Ectodermal cell (in vitro differentiated cells): ENCODE results near the gene HSD17B4.

Source experiments
- H3K27ac ChIP-seq: 2 replicates; pipeline ENCODE4 v1.7.0; 2013; ENCODE audit warnings: mild to moderate bottlenecking, low read depth, low read length; ENCODE audit not compliant: insufficient read depth, poor library complexity, severe bottlenecking
- H3K27me3 ChIP-seq: 2 replicates; pipeline ENCODE4 v1.7.0; 2013; ENCODE audit warnings: mild to moderate bottlenecking, low read length; ENCODE audit not compliant: insufficient read depth, control insufficient read depth, poor library complexity, severe bottlenecking
- H3K36me3 ChIP-seq: one replicate; pipeline ENCODE4 v1.7.0; 2013; ENCODE audit warnings: low read length; ENCODE audit not compliant: control insufficient read depth, insufficient read depth
- H3K4me1 ChIP-seq: one replicate; pipeline ENCODE4 v1.7.0; 2013; ENCODE audit warnings: low read length; ENCODE audit not compliant: control insufficient read depth, insufficient read depth
- H3K4me3 ChIP-seq: 2 replicates; pipeline ENCODE4 v1.7.0; 2013; ENCODE audit warnings: low read depth, low read length, control low read depth; ENCODE audit not compliant: insufficient read depth
- H3K9me3 ChIP-seq: 2 replicates; pipeline ENCODE4 v1.7.0; 2013; ENCODE audit warnings: mild to moderate bottlenecking, low read length, moderate library complexity; ENCODE audit not compliant: control insufficient read depth
- WGBS, 2 experiments: methylation state at CpG; one replicate each; pipeline ENCODE4 v1.1.7; 2013; ENCODE audit warnings: missing lambda C conversion rate in 2 of 2; 5-methylcytosine and 5-hydroxymethylcytosine counted together

The HSD17B4 gene

DNA sequence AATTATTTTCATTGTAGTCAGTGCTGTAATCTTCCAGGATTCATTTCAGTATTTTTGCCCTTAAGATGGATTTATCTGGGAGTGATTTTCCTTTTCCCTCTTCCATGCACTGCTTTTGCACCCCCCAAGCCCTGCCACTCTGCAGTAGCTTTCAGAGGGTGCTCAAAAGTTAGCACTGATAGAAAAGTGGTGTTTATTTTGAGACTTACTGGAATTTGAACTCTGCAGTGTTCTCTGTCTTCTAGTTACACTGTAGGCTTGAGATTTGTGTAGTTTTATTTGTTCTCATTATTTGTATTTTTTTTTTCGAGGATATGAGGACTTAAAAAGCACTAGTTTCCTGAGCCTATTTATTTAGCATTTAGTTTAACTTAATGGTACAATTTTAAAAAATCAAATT is 70.5 kb downstream of the HSD17B4 start:
- no peaks in the 10 kb centered on the region for H3K36me3 ChIP-seq
- H3K9me3 ChIP-seq: no peaks in the 10 kb centered on the region
- no peak overlapping the region for H3K4me3 ChIP-seq
- no peak overlapping the region for H3K27ac ChIP-seq
- no peaks in the 10 kb centered on the region for H3K27me3 ChIP-seq
- no peaks in the 10 kb centered on the region for H3K4me1 ChIP-seq
- WGBS, 2 experiments: no CpG with 5 or more reads among the region's 1 CpG

- no peaks in the 10 kb centered on the region for H3K27me3 ChIP-seq
- H3K9me3 ChIP-seq: no peaks in the 10 kb centered on the region
- no peaks in the 10 kb centered on the region for H3K4me1 ChIP-seq
- H3K36me3 ChIP-seq: no peaks in the 10 kb centered on the region
- WGBS, 2 experiments: 75 to 95% methylated on average over 2 to 3 of the region's 3 CpGs
- no peak overlapping the region for H3K4me3 ChIP-seq
- H3K27ac ChIP-seq: no peak overlapping the region
These were observed 72.2 kb downstream of the HSD17B4 start for GRCh38 chr5:119524485-119524884.

- no peaks in the 10 kb centered on the region for H3K4me1 ChIP-seq
- no peaks in the 10 kb centered on the region for H3K27me3 ChIP-seq
- no CpG with 5 or more reads among the region's 1 CpG for WGBS, 2 experiments
- H3K4me3 ChIP-seq: no peak overlapping the region
- H3K9me3 ChIP-seq: no peaks in the 10 kb centered on the region
- no peaks in the 10 kb centered on the region for H3K36me3 ChIP-seq
- no peak overlapping the region for H3K27ac ChIP-seq
These were observed 75.1 kb downstream of the HSD17B4 start for GRCh38 chr5:119527351-119527750.

- H3K36me3 ChIP-seq: no peaks in the 10 kb centered on the region
- 100% methylated on average over 1 of the region's 2 CpGs; no CpG with 5 or more reads in 1 of the 2 experiments for WGBS, 2 experiments
These were observed 77.5 kb downstream of the HSD17B4 start for GRCh38 chr5:119529811-119530210.

GRCh38 chr5:119532637-119533036 is 80.3 kb downstream of the HSD17B4 start:
- no peaks in the 10 kb centered on the region for H3K4me1 ChIP-seq
- no peaks in the 10 kb centered on the region for H3K36me3 ChIP-seq
- H3K27me3 ChIP-seq: no peaks in the 10 kb centered on the region
- no peak overlapping the region for H3K4me3 ChIP-seq
- no peak overlapping the region for H3K27ac ChIP-seq
- H3K9me3 ChIP-seq: no peaks in the 10 kb centered on the region
- 94 to 97% methylated on average over 3 of the region's 3 CpGs for WGBS, 2 experiments

More at GRCh38 chr5:119529811-119530210, 77.5 kb downstream of the HSD17B4 start:
- H3K27me3 ChIP-seq: no peaks in the 10 kb centered on the region
- no peak overlapping the region for H3K27ac ChIP-seq
- no peaks in the 10 kb centered on the region for H3K9me3 ChIP-seq
- no peaks in the 10 kb centered on the region for H3K4me1 ChIP-seq
- no peak overlapping the region for H3K4me3 ChIP-seq

- WGBS, 2 experiments: 94 to 96% methylated on average over 2 of the region's 2 CpGs
- no peaks in the 10 kb centered on the region for H3K36me3 ChIP-seq
- H3K9me3 ChIP-seq: no peaks in the 10 kb centered on the region
These were observed 85.4 kb downstream of the HSD17B4 start for GRCh38 chr5:119537704-119538103.

DNA sequence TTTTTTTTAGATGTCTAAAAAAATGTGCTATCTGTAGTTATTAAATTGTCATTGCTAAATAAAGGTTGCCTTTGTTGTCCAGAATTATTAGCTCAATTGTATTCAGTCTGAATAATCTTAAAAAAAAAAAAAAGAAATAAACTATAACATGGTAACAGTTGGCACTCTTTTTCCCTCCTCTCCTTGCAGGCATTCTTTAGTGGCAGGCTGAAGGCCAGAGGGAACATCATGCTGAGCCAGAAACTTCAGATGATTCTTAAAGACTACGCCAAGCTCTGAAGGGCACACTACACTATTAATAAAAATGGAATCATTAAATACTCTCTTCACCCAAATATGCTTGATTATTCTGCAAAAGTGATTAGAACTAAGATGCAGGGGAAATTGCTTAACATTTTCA is 89.4 kb downstream of the HSD17B4 start:
- 88 to 92% methylated on average over 1 of the region's 1 CpG for WGBS, 2 experiments
- H3K27ac ChIP-seq: no peak overlapping the region
- H3K4me1 ChIP-seq: no peaks in the 10 kb centered on the region
- H3K9me3 ChIP-seq: no peaks in the 10 kb centered on the region
- no peaks in the 10 kb centered on the region for H3K36me3 ChIP-seq
- no peak overlapping the region for H3K4me3 ChIP-seq
- no peaks in the 10 kb centered on the region for H3K27me3 ChIP-seq

More at GRCh38 chr5:119537704-119538103, 85.4 kb downstream of the HSD17B4 start:
- Histone ChIP-seq H3K27me3 (no peaks in the 10 kb centered on the region), H3K27ac (no peak overlapping the region), H3K4me1 (no peaks in the 10 kb centered on the region), H3K4me3 (no peak overlapping the region)

DNA sequence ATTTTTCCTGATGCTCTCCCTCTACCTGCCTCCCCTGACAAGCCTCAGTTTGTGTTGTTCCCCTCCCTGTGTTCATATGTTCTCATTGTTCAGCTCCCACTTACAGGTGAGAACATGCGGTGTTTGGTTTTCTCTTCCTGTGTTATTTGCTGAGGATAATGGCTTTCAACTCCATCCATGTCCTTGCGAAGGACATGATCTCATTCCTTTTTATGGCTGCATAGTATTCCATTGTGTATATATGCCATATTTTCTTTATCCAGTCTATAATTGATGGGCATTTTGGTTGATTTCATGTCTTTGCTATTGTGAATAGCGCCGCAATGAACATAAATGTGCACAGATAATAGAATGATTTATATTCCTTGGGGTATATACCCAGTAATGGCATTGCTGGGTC is 99.5 kb downstream of the HSD17B4 start:
- no peaks in the 10 kb centered on the region for H3K27me3 ChIP-seq
- no peak overlapping the region for H3K4me3 ChIP-seq
- WGBS, 2 experiments: 96 to 97% methylated on average over 3 of the region's 4 CpGs
- no peaks in the 10 kb centered on the region for H3K4me1 ChIP-seq
- H3K36me3 ChIP-seq: no peaks in the 10 kb centered on the region
- H3K9me3 ChIP-seq: no peaks in the 10 kb centered on the region
- H3K27ac ChIP-seq: no peak overlapping the region

DNA sequence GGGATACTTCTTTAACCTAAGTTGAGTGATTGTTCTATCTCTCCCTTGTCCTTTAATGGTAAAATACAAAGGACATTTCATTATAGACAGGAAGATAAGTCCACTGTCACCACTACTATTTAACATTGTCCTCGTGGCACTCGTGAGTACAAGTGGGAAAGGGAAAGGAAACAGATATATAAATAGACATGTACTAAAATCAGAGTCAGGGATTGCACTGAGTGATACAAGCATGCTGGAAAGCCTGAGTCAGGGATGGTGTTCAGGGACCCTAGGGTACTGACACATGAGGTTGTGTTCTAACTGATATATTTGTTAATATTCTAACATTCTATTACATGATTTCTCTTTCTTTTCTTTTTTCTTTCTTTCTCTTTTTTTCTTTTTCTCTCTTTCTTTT is 102.3 kb downstream of the HSD17B4 start:
- H3K36me3 ChIP-seq: no peaks in the 10 kb centered on the region
- no peak overlapping the region for H3K4me3 ChIP-seq
- WGBS, 2 experiments: 90% methylated on average over 2 of the region's 2 CpGs; no CpG with 5 or more reads in 1 of the 2 experiments
- no peaks in the 10 kb centered on the region for H3K27me3 ChIP-seq
- H3K27ac ChIP-seq: no peak overlapping the region
- H3K4me1 ChIP-seq: no peaks in the 10 kb centered on the region
- H3K9me3 ChIP-seq: no peaks in the 10 kb centered on the region

- Histone ChIP-seq H3K4me3 (no peak overlapping the region), H3K9me3 (no peaks in the 10 kb centered on the region), H3K4me1 (no peaks in the 10 kb centered on the region), H3K27me3 (no peaks in the 10 kb centered on the region), H3K27ac (no peak overlapping the region), H3K36me3 (no peaks in the 10 kb centered on the region)
These were observed 118.6 kb downstream of the HSD17B4 start for GRCh38 chr5:119570910-119571309.

DNA sequence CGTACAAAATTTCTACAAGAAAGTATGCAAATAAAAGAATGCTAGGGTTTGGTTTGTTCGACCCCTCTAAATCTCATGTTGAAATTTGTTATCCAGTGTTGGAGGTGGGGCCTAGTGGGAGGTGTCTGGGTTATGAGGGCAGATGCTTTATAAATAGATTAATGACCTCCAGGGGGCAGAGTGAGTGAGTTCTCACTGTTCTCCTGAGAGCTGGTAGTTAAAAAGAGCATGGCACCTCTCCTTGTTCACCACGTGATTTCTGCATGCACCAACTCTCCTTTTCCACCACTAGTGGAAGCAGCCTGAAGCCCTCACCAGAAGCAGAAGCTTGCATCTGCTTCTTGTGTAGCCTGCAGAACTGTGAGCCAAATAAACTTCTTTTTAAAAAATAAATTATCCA is 126.6 kb downstream of the HSD17B4 start:
- 64 to 80% methylated on average over 2 to 3 of the region's 3 CpGs for WGBS, 2 experiments
- no peaks in the 10 kb centered on the region for H3K9me3 ChIP-seq
- no peak overlapping the region for H3K4me3 ChIP-seq
- H3K36me3 ChIP-seq: no peaks in the 10 kb centered on the region
- no peak overlapping the region for H3K27ac ChIP-seq
- no peaks in the 10 kb centered on the region for H3K27me3 ChIP-seq
- peaks cover 13% of the 10 kb centered on the region for H3K4me1 ChIP-seq
